Measurements from ENCODE around the gene TUBB4B.
"Not testable (repeated sequence)": the region's sequence is repeated elsewhere in the genome, so short reads cannot be mapped to it uniquely, and the experiment has no call there.

The TUBB4B gene

DNA sequence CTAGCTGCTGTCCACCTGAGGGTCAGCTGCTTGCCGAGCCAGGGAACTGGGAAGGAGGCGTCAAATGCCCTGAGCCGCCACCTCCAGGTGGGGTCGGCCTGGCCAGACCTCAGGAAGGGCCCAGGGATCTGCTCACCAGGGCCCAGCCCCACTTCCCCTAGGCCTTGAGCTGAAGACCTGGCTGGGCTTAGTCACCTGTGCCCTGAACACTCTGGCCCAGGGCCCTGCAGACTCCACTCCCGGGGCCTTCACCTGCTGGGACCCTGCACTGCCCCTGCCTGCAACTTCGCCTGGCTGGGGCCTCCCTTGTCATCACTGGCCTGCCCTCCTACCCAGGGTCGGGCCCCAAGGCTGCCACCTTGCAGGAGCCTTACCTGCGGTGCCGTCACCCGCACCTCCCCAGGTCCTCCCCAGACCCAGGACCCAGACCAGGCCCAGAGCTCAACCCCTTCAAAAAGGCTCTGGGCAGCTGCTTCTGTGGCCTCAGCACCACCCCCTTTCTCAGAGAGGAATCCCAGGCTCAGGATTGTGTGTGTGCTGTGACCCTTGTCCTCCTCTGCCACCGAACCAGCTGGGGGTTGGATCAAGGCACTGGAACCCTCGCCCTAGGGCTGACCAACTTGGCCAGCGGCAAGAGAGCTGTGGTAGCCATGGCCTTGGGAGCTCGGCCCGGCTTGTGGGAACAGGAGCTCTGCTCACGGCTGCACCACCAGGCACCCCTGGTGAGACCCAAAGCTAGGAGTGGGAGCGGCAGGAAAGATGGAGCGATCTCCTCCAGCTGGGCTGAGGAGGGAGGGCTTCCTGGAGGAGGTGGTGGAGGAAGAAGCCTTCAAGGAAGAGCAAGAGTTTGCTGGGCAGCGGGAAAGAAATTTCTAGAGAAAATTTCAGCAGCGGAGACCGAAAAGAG lies 12.9 kb downstream of the TUBB4B start:
- no peak for DNase-seq

DNA sequence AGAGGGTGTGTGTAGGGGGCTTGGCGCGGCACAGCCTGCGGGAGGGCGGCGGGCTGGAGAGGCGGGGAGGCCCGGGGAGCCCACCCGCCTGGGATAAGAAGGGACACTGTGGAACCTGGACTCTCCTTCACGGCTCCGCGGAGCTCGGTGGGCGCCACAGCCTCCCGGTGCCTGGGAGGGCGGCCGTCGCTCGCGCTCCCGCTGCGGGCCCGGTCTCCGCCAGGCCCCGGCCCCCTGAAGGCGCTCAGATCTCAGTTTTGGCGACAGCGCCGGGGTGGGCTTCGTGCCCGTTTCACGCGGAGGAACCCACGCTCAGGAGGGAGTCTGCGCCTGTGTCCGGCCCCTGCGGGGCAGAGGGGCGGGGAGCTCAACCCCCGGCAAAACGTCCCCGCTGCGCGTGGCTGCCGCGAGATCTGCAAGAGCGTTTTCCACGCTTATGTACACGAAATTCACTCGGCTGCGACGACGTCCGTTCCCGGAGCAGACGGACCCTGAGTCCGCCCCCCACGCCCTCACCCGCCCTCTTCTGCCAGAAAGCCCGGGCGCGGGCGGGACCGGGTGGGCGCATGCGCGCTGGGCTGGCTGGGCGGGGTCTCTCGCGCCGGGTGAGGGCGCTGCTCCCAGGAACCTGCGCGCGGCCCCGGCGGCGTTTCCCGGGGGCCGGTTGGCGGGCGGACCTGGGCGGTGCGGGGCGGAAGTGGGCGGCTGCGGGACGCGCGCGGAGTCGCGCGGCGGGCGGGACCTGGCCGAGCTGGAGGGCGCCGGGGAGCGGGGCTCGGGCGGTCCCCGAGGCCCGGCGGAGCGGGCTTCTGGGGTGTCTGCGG lies 13.7 kb downstream of the TUBB4B start, which contains the start of gene NELFB:
Gene NELFB (plus strand): TSS at position 704 of the 824 bp plus-strand sequence.
- DNase-seq: peak; percentile 62

DNA sequence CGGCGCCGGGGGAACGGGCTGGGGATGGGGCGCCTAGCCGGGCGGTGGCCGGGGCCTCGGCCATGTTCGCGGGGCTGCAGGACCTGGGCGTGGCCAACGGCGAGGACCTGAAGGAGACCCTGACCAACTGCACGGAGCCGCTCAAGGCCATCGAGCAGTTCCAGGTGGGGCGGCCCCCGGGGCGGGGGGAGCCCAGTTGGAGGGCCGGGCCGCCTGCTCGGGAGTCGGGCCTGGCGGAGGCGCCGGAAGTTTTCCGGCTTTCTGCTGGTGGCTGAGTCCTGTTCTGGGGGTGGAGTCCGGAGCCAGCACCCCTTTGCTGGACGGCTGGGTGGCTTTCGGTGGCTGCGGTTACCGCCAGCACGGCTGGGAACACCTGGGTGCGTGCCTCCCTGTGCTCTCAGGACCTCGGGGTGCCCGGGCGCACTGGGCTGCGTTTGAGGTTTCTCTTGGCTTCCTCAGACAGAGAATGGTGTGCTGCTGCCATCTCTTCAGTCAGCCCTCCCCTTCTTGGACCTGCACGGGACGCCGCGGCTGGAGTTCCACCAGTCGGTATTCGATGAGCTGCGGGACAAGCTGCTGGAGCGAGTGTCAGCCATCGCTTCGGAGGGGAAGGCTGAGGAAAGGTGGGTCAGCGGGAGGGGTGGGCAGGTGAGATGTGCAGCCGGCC lies 14.5 kb downstream of the TUBB4B start:
- DNase-seq: no peak

DNA sequence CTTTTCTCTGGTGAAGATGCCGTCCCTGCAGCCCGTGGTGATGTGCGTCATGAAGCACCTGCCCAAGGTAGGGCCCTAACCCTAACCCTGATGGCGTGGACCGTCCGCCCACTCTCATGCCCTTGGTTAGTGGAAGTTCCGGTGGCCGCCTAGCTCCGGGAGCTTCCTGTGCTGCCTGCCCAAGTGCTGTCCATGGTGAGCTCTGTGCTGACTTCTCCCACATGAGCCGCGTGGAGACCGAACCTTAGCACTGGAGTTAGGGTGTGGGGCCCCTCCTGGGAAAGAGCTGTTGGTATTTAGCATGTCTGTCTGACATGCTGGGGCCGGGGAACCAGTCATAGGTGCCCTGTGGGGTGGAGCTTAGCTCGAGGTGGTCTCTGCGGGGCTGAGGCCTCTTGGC lies 15.3 kb downstream of the TUBB4B start:
- DNase-seq: no peak

DNA sequence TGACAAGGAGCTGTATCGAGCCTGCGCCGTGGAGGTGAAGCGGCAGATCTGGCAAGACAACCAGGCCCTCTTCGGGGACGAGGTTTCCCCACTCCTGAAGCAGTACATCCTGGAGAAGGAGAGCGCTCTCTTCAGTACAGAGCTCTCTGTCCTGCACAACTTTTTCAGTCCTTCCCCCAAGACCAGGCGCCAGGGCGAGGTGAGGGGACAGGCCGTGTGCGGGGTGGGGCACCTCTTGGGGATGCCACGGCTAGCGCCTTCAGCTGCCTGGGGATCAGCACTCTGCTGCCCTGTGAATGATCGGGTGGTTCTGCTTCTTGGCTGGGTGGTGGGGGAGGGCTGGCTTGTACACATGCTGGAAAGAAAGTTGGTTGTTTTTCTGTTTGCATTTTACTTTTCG lies 15.8 kb downstream of the TUBB4B start:
- DNase-seq: no peak

DNA sequence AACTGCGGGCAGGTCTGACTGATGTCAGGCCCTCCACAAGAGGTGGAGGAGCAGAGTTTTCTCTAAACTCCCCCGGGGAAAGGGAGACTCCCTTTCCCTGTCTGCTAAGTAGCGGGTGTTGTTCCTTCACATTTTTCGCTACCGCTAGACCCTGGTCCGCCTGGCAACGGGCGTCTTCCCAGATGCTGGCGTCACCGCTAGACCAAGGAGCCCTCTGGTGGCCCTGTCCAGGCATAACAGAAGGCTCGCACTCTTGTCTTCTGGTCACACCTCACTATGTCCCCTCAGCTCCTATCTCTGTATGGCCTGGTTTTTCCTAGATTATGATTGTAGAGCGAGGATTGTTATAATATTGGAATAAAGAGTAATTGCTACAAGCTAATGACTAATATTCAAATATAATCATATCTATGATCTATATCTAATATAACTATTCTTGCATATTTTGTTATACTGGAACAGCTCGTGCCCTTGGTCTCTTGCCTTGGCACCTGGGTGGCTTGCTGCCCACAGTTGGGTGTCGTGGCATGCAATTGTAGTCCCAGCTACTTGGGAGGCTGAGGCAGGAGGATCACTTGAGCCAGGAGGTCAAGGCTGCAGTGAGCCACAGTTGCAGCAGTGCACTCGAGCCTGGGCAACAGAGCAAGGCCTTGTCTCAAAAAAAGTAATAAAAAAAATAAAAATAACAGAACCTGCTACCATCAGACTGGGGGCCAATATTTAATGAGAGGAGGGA lies 21.3 kb downstream of the TUBB4B start:
- not testable (repeated sequence) for DNase-seq

DNA sequence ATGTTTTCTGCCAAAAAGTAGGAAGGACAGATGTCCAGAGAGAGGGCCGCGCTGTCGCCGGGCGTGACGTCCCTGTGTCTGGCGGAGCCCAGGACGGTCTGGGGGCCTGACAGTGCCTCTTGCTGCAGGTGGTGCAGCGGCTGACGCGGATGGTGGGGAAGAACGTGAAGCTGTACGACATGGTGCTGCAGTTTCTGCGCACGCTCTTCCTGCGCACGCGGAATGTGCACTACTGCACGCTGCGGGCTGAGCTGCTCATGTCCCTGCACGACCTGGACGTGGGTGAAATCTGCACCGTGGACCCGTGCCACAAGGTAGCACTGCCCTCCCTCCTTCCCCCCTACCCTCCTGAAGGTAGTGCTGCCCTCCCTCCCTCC lies 21.8 kb downstream of the TUBB4B start:
- no peak for DNase-seq

DNA sequence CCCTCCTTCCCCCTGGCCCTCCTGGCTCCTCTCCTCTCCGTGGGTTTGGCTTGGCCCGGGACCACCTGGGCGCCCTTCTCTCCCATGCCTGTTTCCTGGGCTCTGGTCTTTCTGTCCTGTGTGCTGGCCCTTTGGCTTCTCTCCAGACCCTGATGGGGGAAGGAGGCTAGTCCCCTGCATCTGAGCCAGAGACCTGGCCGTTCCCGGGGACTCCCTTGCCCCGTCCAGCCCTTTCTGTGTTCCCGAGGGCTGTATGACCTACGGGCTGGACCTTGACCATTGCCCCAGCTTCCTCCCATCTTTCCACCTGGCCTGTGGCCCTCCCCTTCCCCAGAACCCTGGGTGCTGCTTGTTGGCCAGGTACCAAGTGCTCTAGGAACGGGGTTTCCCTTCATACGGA lies 22.4 kb downstream of the TUBB4B start:
- DNase-seq: no peak

DNA sequence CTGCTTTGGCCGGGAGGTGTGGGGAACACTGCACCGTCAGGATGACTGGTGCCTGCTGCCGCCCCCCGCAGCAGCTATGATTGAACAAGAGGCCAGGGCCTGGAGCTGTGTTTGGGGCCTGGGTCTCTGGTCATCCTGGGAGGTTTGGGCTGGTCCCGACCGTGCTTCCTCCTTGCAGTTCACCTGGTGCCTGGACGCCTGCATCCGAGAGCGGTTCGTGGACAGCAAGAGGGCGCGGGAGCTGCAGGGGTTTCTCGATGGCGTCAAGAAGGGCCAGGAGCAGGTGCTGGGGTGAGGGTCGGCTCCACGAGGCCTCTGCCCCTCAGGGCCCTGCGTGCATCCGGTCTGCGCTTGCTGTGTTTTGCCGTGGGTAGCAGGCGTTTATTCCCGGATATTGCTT lies 23.0 kb downstream of the TUBB4B start:
- DNase-seq: no peak

DNA sequence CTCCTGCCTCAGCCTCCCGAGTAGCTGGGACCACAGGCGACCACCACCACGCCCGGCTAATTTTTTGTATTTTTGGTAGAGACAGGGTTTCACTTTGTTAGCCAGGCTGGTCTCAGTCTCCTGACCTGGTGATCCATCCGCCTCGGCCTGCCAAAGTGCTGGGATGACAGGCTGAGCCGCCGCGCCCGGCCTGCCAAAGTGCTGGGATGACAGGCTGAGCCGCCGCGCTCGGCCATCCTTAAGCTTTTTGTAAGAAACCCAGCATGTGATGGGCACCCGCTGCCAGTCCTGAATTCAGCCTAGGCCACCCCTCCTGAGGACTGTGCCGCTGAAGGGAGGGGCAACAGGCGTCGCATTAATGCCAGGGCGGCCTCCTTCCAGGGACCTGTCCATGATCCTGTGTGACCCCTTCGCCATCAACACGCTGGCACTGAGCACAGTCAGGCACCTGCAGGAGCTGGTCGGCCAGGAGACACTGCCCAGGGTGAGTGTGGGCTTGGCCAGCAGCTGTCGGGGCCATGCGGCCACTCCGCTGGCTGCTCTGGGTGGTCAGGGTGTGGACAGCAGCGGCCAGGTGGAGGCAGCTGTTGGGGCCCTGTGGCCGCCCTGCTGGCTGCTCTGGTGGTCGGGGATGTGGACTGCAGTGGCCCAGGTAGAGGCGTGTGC lies 24.5 kb downstream of the TUBB4B start:
- DNase-seq: no peak

DNA sequence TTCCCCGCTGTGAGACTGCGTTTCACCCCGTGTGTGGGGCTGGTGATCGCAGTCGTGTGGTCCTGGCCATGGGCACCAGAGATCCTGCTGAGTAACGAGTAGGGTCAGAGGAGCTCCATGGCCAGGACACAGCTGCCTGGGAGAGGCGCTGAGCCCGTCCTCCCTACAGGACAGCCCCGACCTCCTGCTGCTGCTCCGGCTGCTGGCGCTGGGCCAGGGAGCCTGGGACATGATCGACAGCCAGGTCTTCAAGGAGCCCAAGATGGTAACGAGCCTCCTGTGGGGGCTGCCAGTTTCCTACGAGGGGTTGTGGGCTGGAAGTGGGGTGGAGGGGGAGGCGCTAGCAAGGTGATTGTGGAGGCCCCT lies 25.1 kb downstream of the TUBB4B start:
- no peak for DNase-seq

DNA sequence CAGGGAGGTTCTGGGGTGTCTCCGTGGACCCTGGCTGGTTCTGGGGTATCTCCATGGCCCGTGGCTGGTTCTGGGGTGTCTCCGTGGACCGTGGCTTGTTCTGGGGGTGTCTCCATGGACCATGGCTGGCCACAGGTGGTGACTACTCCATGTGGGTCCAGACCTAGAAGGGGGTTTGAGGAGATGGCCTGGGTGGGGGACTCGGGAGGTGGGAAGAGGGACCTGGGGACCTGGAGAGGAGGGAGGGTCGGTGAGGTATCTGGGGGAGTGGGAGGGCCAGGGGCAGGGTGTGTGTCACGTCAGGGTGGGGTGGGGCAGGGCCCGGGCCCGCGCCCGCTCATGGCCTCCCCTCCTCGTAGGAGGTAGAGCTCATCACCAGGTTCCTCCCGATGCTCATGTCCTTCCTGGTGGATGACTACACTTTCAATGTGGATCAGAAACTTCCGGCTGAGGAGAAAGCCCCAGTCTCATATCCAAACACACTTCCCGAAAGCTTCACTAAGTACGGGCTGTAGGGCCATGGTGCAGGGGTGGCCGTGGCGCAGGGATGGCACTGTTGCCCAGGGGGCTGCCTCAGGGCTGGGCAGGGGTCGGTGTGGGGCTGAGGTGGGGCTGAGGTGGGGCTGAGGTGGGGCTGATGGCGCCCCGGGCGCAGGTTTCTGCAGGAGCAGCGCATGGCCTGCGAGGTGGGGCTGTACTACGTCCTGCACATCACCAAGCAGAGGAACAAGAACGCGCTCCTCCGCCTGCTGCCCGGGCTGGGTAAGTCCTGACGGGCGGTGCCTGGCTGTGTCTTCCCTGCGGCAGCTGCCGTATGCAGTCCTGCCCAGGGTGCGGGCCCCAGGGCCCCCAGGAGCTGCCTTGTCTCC lies 25.7 kb downstream of the TUBB4B start:
- no peak for DNase-seq

DNA sequence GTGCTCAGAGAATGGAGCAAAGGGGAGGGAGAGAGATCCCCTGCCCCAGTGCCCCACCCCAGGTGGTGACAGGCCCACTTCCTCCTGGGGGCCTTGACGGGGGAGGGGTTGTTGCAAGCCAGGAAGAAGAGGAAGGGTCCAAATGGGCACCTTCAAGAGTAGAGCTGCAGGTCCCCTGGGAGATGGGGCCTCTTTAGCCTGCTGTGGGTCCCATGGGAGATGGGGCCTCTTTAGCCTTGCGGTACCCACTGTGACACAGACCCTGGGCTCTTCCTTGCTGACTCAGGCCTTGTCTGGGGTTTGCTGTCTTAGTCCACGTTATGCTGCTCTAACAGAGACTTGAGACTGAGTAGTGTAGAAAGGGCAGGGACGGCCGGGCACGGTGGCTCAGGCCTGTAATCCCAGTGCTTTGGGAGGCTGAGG lies 26.9 kb downstream of the TUBB4B start:
- no peak for DNase-seq

DNA sequence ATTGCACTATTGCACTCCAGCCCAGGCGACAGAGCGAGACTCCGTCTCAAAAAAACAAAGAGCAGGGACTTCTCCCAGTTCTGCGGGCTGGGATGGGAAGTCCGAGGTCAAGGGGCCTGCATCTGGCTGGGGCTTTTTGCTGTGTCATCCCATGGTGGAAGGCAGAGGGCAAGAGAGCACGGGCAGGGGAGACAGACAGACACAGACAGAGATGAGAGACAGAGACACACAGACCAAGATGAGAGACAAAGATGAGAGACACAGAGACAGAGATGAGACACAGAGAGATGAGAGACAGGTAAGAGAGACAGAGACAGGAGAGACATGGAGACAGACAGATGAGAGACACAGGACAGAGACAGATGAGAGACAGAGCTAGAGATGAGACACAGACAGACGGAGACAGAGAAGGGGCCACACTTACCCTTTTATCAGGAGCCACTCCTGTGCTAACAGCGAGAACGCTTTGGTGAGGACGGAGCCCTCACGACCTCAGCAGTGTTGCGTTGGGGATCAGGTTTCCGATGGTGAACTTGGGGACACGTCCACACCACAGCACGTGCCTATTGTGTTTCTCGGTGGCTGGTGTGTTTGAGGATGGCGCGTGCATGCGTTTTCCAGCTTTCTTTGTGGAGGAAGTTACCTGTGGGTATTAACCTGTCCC lies 27.6 kb downstream of the TUBB4B start:
- DNase-seq: no peak

DNA sequence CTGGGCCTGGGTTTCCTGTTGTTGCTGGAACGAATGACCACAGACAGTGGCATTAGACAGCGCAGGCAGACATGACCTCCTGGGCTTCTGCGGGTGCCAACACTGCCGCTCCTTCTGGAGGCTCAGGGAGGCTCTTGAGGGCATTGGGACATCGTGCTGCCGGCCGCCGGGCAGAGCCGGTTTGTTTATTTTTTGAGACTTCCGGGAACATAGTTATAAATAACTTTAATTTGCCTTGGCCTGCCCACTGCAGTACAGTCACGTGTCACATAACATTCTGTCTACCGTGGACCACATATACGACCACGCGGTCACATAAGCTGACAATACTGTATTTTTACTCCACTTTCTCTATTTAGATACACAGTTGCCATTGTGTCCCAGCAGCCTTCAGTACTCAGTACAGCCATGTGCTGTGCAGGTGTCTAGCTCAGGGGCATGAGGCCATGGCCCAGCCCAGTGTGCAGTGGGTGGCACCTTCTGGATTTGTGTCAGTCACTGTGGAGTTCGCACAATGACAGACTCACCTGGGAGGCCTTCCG lies 28.2 kb downstream of the TUBB4B start:
- DNase-seq: peak; percentile 18

DNA sequence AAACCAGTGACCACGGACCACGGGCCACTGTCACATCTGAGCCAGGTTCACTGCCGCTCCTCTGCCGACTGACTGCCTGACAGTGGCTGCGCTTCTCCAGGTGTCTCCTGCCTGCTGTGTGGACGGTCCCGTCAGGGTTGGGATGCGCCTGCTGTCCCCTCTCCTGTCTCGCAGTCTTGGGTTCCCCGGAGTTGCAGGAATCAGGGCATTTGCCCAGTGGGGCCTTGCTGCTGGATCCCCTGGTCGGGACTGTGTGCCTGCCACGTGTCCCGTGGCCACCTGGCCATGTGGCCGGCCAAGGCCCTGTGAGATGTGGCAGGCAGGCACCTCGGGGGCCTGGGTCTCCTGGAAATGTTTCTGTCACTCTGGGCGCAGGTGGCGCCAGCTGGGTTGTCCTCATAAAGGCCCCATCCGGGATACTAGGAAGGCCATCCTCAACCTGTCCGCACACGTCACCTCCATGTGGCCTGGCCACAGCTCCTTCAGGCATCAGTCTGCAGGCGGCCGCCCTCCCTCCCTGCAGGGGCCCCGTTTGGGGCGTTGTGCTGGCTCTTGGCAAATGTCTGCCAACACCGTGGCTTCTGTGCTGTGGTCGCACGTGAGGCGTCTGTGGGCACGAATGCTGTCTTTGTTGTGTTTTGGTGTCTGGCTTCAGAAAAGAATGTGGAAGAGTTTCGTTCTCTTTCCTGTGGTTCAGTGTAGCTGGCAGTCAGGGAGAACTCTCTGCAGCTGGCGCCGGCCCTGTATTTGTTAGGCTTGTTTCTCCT lies 30.0 kb downstream of the TUBB4B start:
- no peak for DNase-seq

DNA sequence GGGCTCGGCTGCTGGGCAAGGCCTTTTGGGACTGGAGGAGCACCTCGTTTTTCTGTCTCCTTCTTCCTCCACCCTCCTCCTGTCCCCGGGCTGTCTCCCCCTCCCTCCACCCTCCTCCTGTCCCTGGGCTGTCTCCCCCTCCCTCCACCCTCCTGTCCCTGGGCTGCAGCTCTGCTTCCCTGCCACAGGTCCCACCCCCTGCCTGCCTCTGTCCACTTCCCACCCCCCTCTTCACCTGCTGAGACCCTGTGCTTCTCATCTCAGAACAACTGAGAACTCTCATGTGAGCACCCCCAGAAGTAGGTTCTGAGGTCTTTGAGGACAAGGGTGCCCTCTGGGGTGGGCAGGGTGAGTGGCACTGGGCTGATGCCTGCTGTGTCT lies 30.6 kb downstream of the TUBB4B start:
- DNase-seq: no peak

DNA sequence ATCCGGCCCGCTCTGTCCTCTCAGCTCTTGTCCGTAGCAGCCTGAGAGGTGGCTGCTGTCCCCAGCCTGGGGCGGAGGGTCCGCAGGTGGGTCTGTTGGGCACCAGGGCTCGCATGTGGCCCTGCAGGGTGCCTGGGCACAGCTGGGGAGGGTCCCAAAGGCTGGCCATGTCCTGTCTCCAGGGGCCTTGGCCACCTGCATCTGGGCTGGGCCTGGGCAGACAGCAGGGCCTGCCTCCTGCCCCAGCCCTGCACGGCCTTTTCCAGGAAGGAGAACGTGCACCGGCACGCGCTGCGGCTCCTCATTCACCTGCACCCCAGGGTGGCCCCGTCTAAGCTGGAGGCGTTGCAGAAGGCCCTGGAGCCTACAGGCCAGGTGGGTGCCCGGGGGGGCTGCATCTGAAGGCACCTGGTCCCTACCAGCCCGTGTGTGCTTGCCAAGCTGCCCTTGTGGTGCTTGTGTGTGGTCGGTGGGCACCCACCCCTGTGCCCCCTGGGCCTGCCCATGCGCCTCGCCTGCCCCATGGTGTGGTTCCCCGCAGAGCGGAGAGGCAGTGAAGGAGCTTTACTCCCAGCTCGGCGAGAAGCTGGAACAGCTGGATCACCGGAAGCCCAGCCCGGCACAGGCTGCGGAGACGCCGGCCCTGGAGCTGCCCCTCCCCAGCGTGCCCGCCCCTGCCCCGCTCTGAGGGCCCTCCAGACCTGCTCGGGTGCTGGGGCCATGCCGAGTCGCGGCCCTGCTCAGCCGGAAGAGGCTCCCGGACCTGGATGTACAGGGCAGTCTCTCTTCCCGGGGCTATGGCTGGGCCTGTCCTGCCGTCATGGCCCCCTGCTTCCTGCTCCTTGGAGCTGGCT lies 31.4 kb downstream of the TUBB4B start:
- DNase-seq: no peak

DNA sequence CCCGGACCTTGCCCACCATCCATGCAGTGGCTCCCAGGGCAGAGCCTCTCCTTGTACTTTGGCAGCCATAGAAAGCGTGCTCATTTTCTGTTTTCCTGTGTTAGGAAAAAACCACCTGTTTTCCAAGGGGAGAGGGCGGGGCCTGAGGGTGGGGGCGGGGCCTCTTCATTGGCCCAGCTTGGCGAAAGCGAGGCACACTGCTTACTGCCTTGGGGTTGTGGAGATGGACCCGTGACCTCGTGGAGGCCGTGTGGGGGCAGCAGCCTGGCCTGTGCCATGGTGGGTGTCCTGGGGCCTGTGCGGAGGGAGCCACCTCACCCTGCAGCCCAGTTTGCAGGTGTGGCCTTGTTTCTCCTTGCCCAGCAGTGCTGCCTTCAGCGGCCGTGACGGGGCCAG lies 32.0 kb downstream of the TUBB4B start:
- no peak for DNase-seq
